HG02610 (cell line): ENCODE measurements around the gene DIDO1.

Experiments used
- ATAC-seq: cut with Tn5 transposase; IDR thresholded peaks from one replicate; pipeline ENCODE4 v1.9.1; 2021; ENCODE audit warnings: mild to moderate bottlenecking, moderate library complexity; ENCODE audit not compliant: unreplicated experiment

DIDO1 gene

DNA sequence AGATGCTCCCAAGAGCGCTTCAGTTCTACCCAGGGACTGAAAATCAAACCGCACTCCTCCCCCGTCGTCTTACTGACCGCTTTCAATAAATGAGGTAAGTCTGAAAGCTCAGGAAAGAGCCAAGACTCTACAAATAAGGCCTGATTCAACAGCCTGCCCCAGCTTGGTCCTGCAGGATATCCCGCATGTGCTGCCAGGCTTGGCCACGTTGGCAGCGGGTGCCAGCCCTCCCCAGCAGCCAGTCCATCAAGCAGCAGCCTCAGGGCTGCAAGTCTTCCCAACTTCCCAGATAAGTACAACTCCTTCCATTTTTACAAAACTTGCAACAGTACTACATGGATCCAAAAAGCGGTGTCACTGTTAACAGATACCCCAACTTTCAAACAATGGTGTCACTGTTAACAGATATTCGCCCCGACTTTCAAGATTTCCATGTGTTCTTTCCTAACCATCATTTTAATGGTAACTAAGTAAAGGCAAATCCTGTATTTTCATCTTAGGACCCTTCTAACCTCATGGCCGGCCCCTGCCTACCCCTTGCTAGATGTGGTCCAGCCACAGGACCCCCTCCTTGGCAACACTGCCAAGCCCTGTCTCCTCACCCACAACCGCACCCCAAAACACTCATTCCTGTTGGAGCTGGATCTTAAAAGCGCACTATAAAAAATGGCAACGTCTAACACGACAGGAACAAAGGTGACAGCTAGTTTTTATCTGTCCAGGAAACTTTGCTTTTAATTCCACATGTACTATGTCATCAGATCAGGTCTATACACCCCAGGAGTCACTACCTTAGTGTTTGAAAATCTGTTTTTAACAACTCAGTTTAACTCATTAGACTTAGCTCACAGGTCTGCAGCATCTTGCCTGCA lies 28.0 kb downstream of the DIDO1 start:
- no peak for ATAC-seq

DNA sequence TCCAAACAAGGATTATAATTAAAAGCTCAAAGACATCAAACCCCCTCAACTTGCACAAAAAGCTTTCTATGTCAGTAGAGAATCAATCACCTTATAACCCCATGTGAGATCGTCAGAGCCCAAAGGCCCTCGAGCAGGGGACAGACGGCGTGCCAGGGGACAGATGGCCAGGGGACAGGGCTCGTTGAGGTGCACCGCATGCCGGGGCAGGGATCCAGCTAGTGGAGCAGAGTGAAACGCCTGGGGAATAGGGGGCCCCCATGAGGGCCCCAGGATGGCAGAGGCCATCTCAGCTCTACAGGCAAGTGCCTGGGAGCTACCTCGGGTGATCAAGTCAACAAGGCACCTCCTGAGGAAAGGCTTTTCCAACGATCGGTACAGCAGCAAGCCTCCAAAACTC lies 28.6 kb downstream of the DIDO1 start:
- ATAC-seq: no peak

DNA sequence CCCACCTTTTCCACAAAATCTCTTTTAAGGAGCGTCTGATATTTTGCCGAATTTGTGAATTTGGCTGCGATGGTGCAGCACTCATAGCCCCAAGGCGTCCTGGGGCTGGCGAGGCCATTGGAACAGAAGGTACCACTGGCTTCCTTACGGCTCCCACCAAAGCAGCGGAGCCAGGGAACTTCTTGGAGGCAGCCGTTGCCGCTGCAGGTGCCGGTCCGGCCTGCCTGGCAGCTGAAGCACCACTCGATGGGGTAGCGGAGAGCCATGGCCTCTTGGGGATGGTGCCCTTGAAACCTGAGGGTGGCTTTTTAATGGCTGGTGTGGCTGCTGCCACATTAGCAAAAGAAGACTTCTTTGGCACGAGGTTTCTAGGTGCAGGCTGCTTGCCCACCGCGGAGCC lies 29.8 kb downstream of the DIDO1 start:
- no peak for ATAC-seq

DNA sequence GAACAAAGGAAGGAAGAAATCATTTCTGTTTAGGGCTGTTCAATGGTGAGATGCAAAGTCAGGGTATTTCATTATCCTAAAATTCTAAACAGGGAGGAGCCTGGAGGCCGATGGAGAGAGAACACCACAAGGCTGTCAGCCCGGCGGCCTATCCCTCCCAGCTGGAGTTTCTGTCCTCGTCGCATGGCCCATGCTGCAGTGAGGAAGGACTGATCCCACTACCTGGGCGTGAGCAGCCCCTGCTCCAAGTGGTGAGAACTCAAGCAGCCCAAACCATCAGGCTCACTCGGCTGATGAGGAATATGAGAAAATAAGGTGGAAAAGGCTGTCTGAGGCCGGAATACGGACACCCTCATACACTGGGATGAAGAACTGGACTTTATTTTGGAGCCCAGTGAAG lies 30.8 kb downstream of the DIDO1 start:
- no peak for ATAC-seq

DNA sequence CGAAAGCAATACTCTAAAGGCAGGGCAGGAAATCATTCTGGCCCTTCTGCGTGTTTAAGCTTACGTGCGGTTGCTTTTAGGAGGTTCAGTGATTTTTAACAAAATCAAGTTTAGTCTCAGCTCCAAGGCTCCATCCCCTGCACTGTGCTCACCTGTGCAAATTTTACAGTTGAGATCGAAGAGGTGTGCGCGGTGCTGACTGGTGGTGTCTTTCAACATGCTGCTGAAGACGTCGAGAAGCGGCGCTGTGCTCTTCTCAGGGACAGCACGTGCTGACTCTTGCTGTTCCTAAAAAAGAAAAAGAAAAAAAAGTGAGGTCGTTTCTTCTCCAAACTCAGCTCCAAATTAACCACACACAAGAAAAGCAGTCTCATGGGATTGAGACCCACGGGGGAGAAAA lies 32.0 kb downstream of the DIDO1 start:
- ATAC-seq: no peak

DNA sequence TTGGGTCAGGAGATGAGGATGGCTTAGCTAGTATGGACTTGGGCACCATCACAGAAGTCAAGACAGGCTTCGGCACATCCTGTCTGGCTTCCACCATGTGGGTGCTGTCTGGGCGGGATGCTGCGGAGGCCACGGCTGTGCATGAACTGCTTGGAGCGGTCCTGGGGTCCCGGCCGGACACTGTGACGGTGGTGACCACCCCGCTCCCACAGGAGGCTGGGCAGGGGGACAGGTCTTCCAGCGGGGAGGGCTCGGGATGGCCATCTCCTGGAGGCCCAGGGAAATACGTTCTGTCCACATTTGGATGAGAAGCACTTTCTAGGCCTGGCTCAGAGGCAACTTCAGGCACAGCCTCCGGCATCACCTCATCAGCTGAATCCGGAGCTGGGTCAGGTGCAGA lies 32.6 kb downstream of the DIDO1 start:
- no peak for ATAC-seq

DNA sequence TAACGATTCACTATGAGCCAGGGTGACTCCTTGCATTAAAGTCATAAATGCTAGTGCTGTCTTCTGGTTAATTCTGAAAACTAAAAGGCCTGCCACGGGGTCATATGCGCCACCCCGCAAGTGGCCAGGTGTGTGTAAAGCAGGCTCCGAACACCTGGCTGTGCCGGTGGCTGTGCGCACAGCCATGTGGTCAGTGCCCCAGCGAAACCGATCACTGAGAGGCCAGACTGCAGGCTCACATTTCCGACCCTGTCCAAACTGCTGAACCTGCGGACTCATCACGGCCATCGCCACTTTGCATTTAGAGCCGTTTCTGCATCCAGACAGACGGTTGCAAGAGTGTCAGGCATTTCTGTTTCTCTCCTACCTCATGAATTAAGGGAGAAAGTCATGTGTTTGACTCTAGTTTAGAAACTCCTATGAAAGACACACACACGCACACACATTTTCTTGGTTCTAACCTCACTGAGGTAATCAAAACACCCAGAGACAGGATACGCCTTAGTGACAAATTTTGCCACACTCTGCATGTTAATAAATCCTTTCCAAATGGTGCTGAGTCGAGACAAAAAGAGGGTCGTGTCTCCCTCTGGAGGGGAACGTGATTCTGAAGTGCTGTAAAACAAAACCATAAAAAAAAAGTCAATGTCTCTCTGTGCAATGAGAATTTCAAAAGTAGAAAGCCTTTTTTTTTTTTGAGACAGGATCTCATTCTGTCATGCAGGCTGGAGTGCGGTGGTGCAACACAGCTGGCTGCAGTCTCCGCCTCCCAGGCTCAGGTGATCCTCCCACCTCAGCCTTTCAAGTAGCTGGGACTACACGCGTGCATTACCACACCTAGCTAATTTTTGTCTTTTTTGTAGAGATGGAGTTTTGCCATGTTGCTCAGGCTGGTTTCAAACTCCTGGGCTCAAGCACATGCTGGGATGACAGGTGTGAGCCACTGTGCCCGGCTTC lies 33.7 kb downstream of the DIDO1 start:
- no peak for ATAC-seq

DNA sequence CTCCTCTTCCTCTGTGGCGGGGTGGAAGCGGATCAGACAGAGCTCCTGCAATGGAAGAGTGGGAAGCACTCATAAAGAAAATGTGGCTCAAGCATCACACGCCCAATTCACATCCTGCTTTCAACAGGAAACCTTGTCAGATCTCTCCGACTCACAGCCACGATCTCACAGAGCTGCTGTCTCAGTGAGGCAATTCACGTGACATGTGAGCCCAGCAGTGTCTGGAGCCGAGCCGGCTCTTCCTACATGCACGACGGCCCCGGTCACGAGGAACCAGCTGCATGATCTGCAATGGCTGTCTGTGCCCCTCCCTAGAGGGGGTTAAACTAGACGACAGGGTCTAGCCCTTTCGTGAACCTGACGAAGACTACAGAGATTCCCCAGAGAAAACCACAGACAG lies 35.2 kb downstream of the DIDO1 start:
- no peak for ATAC-seq

DNA sequence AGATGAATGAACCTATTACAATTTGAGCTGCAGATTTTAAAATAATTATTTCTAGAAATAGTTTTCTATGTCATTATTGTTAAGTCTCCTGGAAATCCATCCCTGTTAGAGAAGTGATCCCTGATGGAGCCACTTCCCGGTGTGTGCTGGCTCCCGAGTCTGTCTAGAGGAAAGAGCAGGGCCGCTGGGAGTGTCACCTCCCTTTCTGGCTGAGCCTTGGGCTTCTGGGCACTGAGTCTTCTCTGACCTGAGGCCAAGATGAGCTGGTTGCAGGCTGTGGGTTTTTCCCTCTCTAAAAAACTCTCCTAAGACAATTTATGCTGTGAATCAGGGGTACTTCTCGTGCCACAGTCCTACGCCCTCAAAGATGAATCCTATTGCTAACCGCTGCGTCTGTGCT lies 35.9 kb downstream of the DIDO1 start:
- no peak for ATAC-seq

DNA sequence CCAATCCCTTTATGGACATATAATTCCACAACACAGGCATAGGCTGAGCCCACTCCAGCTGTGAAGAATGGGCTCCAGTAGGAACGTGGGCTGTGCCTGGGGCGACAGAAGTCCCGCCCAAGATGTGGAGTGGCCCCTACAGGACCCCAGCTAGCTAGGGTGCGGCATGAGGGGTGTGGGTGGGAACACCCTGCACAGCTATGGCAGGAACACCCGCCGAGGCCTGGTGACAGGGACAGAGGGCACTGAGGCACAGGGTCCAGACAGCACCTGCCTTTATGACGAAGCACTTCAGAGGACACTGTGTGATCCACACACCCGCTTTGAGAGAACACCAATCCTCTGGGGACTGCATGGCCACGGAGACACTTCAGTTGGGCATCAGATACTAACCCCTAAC lies 36.4 kb downstream of the DIDO1 start:
- ATAC-seq: no peak

DNA sequence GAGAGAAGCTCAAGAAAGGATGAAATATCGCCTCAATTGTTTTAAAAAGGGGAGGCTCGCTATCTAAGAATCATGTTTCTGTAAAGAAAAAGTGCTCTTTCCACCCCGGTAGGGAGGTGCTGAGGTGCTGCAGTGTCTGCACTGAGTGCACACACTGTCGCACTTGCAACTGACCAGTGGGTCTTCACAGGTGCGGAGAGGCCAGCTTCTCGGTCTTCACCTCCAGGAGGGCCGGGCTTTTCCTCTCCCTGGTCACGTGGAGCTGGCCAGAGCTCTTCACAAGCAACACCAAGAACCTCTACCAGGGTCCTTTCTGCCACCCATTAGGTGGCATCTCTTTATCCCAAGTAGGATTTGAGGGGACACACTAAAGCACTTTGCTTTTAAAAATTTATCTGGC lies 36.9 kb downstream of the DIDO1 start:
- ATAC-seq: no peak

DNA sequence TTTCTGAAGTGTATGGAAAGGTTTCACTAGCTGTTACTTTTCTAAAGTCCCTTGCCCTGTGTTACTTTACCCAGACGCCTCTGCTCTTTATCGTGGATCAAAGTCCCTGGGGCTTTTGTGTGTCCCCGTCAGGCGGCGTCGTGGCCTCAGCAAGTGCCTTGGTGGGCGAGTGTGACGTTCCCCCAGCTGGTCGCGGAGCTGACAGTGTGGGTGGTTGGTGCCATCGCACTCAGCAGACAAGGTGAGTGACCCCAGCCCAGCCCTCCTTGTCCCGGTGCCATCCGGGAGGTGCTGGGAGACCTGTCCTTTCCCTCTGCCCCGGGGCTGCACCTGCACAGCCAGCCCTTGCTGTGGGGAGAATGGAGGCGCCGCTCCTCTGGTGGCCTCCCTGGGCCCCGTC lies 37.4 kb downstream of the DIDO1 start:
- no peak for ATAC-seq

DNA sequence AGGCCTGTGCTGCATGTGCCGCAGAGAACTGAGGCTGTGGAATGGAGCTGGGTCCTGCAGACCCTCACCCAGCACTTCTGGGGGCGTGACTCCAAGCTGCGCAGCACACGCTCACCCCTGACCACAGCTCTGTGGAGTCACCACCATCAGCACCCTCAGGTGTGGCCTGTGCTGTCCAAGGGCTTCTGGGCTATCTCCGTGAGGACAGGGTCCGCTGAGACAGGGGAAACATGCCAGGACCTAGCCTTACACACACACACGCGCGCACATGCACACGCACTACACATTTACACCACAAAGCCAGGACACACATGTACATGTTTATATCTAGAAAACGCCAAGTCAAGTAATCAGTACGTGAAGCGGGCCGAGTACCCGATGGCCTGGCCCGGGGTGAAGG lies 37.9 kb downstream of the DIDO1 start:
- ATAC-seq: no peak

DNA sequence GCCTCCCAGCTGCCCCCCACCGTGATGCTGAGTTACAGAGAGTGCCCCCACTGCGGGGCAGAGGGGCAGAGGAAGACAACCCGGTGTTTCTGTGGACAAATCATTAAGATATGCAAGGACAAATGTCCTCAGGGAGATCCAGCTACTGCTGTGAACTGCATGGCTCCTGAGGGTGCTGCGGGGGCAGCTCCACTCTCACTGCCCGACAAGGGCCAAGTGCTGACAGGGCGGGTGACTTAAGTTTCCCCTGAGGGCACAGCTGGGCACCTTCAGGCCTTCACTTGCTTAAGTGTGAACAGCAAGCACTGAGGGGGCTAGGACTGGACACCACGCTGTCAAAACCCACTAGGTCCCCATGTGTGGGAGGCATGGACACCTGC lies 38.5 kb downstream of the DIDO1 start:
- no peak for ATAC-seq

DNA sequence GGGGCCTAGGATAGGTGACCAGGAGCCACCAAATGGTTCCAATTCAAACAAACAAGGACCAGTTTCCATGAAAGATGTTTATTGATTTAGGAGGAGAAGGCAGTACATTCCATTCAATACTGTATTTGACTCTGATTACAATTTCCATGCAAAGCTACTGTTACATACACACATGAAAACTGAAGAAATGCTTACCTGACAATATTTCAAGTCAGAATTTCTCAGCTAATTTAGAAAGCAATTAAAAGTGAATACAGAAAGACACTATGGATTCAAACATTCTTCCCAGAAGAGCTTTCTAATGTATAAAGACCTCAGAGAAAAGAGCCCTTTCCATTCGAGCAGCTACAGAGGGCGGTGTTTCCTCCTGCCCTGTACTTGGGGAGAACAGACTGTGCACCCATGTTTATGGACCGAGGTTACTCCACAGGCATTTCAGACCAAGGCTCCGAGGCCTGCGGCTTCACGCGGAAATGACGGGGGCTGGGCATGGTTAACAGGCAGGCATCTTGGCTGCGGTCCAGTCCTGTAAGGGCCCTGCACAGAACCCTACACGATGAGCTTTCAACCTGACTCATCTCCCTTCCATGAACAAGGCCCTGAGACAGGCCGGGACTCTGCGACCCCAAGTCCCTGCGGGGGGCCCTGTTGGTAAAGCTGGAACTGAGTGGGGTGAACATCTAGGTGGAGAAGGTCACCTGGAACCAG lies 39.0 kb downstream of the DIDO1 start:
- no peak for ATAC-seq

DNA sequence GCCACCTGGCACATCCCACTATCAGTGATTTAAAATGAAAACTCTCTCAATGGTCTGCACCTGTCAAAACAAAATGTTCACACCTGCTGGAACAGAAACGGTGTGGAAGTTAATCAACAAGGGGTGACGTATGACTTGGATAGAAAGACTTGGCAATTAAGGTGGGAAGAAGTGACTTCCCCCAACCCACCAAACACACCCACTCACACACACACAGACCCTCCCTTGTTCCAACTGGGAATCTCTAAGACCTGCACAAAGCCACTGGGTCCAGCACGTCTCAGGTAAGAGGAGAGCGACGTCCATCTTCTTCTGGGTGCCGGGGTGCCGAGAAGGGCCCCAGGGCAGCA lies 39.6 kb downstream of the DIDO1 start:
- no peak for ATAC-seq

DNA sequence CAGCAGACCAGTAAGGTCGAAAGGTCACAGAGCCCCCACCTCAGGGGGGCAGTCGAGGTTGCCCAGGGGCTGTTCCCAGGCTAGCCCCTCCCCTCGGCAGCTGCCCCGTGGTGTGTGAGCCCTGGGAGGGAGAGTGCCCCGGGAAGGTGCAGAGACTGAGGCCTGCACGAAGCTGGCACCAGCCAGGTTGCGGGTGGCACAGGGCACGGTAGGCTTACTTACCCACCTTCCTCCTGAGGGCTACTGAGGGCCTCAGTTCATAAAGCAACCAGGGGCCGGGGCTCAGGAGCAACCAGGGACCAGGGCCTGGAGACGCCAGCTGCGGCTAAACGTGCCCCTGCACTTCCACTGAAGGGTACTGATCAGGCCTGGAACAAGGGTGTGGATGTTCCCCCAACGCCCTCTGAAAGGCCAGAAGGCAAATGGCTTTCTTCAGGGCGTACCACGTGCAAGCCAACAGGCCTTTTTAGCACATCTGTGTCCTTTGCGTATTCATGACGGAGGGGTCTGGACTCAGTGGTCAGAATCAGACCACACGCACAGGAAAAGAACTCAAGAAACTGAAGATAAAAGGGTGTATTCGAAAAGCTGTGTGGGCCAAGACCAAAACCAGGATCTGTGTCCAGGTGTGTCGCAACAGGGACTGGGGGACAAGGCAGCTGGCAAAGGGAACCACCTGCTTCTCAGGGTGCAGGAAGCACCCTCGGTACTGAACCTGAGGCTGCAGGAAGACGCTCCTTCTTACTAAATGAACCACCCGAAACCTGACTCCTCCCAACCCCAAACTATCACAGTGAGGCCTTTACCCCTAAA lies 40.2 kb downstream of the DIDO1 start:
- ATAC-seq: no peak

DNA sequence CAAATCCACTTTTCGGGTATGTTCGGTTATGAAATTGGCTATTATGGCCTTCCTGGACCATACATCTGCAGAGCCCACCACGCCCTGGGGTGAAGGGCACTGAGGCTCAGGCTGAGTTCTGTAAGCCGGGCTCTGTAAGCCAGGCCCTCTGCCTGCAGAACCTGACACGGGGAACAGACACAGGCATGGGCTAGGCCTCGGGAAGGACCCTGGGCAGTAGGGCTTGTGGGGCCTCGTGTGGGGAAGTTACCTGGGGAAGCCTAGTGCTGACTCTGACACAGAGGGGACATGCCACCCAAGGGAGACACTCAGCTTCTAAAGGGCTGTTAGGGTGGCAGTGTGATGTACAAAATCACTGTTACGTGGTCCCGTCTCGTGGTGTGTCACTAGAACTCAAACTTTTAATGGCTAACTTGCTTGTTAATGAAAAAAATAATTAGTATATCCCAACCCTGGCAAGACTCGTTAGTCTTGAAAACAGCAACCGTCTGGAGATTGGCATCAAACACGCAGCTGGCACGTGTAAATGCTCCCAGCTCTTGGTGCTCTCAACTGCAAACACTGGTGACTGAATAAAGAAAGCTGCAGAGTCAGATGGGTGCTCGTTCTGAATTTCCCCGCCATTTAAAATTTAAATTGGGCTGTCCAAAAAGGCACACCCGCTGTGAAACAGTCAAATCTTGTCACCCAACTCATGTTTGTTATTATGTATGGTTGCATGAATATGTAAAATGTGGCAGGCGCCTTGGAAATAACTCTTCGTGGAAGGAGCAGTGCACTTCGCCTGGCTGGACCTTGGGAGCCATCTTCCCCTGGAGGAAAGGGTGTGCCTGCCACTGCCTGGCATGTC lies 41.0 kb downstream of the DIDO1 start:
- no peak for ATAC-seq

DNA sequence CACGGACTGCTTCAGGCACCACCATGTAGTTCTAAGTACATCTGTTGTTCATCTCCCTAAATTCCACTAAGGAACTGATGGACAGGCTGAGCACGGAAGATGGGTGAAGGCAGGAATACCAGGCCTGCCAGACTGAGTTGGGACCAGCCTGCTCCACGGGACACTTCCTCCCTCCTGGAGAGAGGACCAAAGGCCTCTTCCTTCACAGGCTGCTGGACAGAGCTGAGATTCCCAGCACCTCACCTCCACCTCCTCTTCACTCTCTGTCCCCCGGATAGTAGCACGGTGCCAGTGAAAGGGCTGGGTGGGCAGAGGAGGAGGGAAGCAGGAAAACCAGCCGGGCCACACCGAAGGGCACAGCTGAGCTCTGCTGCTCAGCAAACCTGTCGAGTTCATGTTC lies 41.7 kb downstream of the DIDO1 start:
- no peak for ATAC-seq

DNA sequence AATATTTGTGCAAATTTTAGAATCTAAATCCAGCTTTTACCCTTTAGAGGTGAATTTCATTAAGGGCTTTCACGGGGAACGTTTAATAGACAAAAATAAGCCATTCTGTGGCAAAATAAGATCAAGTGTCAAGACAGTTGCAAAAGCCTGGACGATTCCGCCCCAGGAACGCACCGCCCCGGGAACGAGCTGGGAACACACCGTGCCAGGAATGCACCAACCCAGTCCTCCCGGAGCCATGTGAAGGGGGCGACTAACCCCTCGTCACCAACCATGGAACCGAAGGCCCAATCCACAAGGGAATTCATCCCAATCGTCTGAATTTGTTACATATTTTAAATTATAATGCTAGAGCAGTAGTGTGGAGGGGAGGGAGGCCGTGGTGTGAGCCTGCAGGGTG lies 43.9 kb downstream of the DIDO1 start:
- ATAC-seq: no peak
